ENCODE data around the gene DYRK3. TPM values are rescaled to one million over a fixed set of nuclear protein-coding genes. Genes with fewer than 3 reads are reported as not detected.

DYRK3 gene
- total and polyA plus RNA-seq, 2 donors (not counting 1 experiment from before 2014, with no cell fraction given) = 10.2 to 38.5 TPM

- Histone ChIP-seq H3K4me3 (replicated peaks in 1 of 4; ENCODE audit: control extremely low read depth in 1 of 4, insufficient read depth in 1 of 4, low read depth in 3 of 4, low read length in 4 of 4) (peak overlapping the region in 1 of 4 experiments; percentile 28), H3K27ac (ENCODE audit: insufficient read depth, low read length) (peak overlapping the region; percentile 79), H3K9ac (ENCODE audit: insufficient read depth, low read length) (peak overlapping the region; percentile 36), H3K27me3 (ENCODE audit: control insufficient read depth, insufficient read depth, low read length) (no peaks in the 10 kb centered on the region), H3K4me1 (ENCODE audit: control insufficient read depth, extremely low read depth, insufficient read depth, low read length) (peaks cover 50% of the 10 kb centered on the region), H3K4me2 (ENCODE audit: extremely low read depth, insufficient read depth, low read length) (peak overlapping the region; percentile 84), H4K20me1 (ENCODE audit: control insufficient read depth, extremely low read depth, insufficient read depth, low read length) (peaks cover 5% of the 10 kb centered on the region), H3K79me2 (ENCODE audit: control insufficient read depth, insufficient read depth, low read length) (peaks cover 99% of the 10 kb centered on the region), H3K36me3 (ENCODE audit: control insufficient read depth, insufficient read depth, low read length) (peaks cover 5% of the 10 kb centered on the region), H3K9me3 (ENCODE audit: control insufficient read depth, insufficient read depth, low read depth, low read length) (no peaks in the 10 kb centered on the region), H2AFZ (ENCODE audit: low read length) (no peak overlapping the region)
- TF ChIP-seq EZH2 (IDR thresholded peaks at IDR 0.05; ENCODE audit: low read length, missing control alignments) (no peak), CTCF (conservative IDR thresholded peaks at IDR 0.05 in 1 of 2, IDR thresholded peaks at IDR 0.05 in 1 of 2; ENCODE audit: low read depth in 1 of 2, low read length in 2 of 2) (no peak)
- peak; percentile 74 to 91 for DNase-seq (ENCODE audit: low read depth in 2 of 2)
Measured at GRCh38 chr1:206693029-206693428, 57.7 kb downstream of the DYRK3 start.

DNA sequence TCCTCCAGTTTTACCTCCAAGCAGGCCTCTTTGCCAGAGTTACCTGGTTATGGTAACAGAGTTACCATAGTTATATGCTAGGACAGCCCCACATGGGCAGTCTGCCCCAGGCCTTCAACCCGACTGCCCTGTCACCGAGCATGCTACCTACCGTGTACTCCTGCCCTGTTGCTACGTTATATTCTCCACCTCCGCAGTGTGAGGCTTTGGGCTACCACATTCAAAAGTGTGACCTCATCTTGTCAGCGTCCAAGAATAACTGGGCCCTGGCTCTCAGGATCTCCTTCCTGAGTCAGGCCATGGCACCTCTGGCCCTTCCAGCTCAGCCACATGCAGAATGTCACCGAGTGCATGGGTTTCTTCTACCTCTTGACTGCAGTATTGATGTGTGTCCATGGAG is 58.3 kb downstream of the DYRK3 start:
- peak overlapping the region in 1 of 4 experiments; percentile 28 for H3K4me3 ChIP-seq (replicated peaks in 1 of 4; ENCODE audit: control extremely low read depth in 1 of 4, insufficient read depth in 1 of 4, low read depth in 3 of 4, low read length in 4 of 4)
- peaks cover 5% of the 10 kb centered on the region for H4K20me1 ChIP-seq (ENCODE audit: control insufficient read depth, extremely low read depth, insufficient read depth, low read length)
- peaks cover 5% of the 10 kb centered on the region for H3K36me3 ChIP-seq (ENCODE audit: control insufficient read depth, insufficient read depth, low read length)
- peaks cover 99% of the 10 kb centered on the region for H3K79me2 ChIP-seq (ENCODE audit: control insufficient read depth, insufficient read depth, low read length)
- peak overlapping the region; percentile 79 for H3K27ac ChIP-seq (ENCODE audit: insufficient read depth, low read length)
- no peak for TF ChIP-seq CTCF (conservative IDR thresholded peaks at IDR 0.05 in 1 of 2, IDR thresholded peaks at IDR 0.05 in 1 of 2; ENCODE audit: low read depth in 1 of 2, low read length in 2 of 2)
- no peak for TF ChIP-seq EZH2 (IDR thresholded peaks at IDR 0.05; ENCODE audit: low read length, missing control alignments)
- peak overlapping the region; percentile 10 for H3K9ac ChIP-seq (ENCODE audit: insufficient read depth, low read length)
- peaks cover 46% of the 10 kb centered on the region for H3K4me1 ChIP-seq (ENCODE audit: control insufficient read depth, extremely low read depth, insufficient read depth, low read length)
- H2AFZ ChIP-seq (ENCODE audit: low read length) = no peak overlapping the region
- no peaks in the 10 kb centered on the region for H3K9me3 ChIP-seq (ENCODE audit: control insufficient read depth, insufficient read depth, low read depth, low read length)
- DNase-seq (ENCODE audit: low read depth in 2 of 2) = peak; percentile 31 to 86
- no peaks in the 10 kb centered on the region for H3K27me3 ChIP-seq (ENCODE audit: control insufficient read depth, insufficient read depth, low read length)
- peak overlapping the region; percentile 53 for H3K4me2 ChIP-seq (ENCODE audit: extremely low read depth, insufficient read depth, low read length)

GRCh38 chr1:206694171-206695124 is 59.1 kb downstream of the DYRK3 start:
- H3K36me3 ChIP-seq (ENCODE audit: control insufficient read depth, insufficient read depth, low read length) = peaks cover 5% of the 10 kb centered on the region
- H3K4me1 ChIP-seq (ENCODE audit: control insufficient read depth, extremely low read depth, insufficient read depth, low read length) = peaks cover 48% of the 10 kb centered on the region
- no peak overlapping the region for H3K27ac ChIP-seq (ENCODE audit: insufficient read depth, low read length)
- H3K9me3 ChIP-seq (ENCODE audit: control insufficient read depth, insufficient read depth, low read depth, low read length) = no peaks in the 10 kb centered on the region
- H2AFZ ChIP-seq (ENCODE audit: low read length) = no peak overlapping the region
- H4K20me1 ChIP-seq (ENCODE audit: control insufficient read depth, extremely low read depth, insufficient read depth, low read length) = peaks cover 5% of the 10 kb centered on the region
- no peaks in the 10 kb centered on the region for H3K27me3 ChIP-seq (ENCODE audit: control insufficient read depth, insufficient read depth, low read length)
- no peak overlapping the region for H3K4me3 ChIP-seq (replicated peaks in 1 of 4; ENCODE audit: control extremely low read depth in 1 of 4, insufficient read depth in 1 of 4, low read depth in 3 of 4, low read length in 4 of 4)
- no peak for DNase-seq (ENCODE audit: low read depth in 2 of 2)
- TF ChIP-seq CTCF (conservative IDR thresholded peaks at IDR 0.05 in 1 of 2, IDR thresholded peaks at IDR 0.05 in 1 of 2; ENCODE audit: low read depth in 1 of 2, low read length in 2 of 2) = no peak
- no peak for TF ChIP-seq EZH2 (IDR thresholded peaks at IDR 0.05; ENCODE audit: low read length, missing control alignments)
- peaks cover 99% of the 10 kb centered on the region for H3K79me2 ChIP-seq (ENCODE audit: control insufficient read depth, insufficient read depth, low read length)
- H3K4me2 ChIP-seq (ENCODE audit: extremely low read depth, insufficient read depth, low read length) = no peak overlapping the region
- no peak overlapping the region for H3K9ac ChIP-seq (ENCODE audit: insufficient read depth, low read length)
